ENCODE data around the gene CNTN4.

GRCh38 chr3:2923390-2923789 is 824.7 kb downstream of the CNTN4 start:
- TF ChIP-seq, protein P1, sequence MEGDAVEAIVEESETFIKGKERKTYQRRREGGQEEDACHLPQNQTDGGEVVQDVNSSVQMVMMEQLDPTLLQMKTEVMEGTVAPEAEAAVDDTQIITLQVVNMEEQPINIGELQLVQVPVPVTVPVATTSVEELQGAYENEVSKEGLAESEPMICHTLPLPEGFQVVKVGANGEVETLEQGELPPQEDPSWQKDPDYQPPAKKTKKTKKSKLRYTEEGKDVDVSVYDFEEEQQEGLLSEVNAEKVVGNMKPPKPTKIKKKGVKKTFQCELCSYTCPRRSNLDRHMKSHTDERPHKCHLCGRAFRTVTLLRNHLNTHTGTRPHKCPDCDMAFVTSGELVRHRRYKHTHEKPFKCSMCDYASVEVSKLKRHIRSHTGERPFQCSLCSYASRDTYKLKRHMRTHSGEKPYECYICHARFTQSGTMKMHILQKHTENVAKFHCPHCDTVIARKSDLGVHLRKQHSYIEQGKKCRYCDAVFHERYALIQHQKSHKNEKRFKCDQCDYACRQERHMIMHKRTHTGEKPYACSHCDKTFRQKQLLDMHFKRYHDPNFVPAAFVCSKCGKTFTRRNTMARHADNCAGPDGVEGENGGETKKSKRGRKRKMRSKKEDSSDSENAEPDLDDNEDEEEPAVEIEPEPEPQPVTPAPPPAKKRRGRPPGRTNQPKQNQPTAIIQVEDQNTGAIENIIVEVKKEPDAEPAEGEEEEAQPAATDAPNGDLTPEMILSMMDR (IDR thresholded peaks at IDR 0.05; ENCODE audit: low read length) = no peak
- TF ChIP-seq EZH2 (IDR thresholded peaks at IDR 0.05; ENCODE audit: borderline replicate concordance, low read length) = no peak
